Hepatic stellate cell (primary cell): ENCODE measurements around the gene HDAC10.

Experiments used
- DNase-seq: peaks from one replicate; pipeline ENCODE4 v3.0.0; 2011; ENCODE audit warnings: low spot score

The HDAC10 gene

DNA sequence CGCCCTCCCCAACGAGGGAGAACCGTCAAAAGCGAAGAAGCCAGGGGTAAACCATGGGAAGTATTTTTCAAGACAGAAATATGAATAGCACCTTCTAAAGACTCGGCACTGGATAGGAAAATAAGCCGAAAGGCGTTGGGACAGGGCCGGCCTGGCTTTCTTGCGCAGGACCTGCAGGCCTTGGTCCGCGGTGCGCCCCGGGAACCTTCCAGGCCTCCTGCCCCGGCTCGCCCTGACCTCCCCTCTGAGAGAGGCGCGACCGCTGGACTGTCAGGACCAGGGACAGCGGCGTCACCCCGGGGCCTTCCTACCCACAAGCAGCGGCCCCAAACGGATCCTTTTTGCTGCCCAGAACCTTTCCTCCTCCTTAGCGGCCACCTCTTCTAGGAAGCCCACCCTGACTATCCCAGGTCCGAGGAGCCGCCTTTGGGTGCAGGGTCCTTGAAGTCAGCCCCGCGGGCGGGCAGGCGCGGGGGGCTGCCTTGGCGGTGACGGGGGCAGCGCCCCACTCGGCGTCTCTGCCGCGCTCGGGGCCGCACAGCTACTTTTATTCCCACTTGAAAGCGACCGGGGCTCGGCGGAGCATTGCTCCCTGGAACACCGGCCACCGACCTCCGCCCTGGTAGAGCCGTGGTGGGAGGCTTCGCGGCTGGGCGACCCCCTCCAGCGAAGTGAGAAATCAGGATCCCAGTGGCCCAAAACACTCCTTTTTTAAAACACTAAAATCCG lies 19.8 kb upstream of the HDAC10 start:
- peak; percentile 79 for DNase-seq

DNA sequence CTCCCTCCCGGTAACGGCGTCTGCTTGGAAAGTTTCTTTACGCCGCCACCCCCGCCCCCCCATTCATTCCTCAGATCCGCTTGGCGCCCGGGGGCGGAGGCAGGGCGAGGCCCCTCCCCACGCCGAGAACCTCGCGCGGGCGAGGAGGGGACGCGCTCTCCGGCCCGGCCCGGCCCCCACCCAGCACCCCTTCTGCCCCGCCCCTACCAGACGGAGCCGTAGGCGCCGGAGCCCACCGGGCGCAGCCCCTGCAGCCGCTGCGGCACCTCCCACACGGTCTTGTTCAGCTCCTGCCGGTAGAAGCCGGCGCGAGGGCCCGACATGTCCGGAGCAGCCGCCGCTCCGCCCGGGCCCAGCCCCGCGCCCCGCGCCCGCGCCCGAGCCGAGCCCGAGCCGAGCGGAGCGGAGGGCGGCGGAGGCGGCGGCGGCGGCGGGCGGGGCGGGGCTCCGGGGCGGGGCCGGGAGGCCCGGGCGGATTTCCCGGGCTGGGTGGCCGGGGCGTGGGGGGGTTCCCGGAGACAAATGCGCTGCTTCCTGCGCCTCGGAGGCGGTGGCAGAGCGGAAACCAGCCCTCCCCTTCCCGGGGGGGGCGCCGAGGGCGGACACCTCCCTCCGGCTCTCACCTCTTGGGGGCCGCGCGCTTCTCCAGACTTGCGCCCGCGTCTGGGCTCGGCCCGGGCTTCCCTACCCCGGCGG lies 19.1 kb upstream of the HDAC10 start, which contains the start of gene MAPK11:
Gene MAPK11 (minus strand): TSS at position 411 of the 696 bp plus-strand sequence. CDS start 88 bp downstream, at position 323.
- DNase-seq, result no peak

DNA sequence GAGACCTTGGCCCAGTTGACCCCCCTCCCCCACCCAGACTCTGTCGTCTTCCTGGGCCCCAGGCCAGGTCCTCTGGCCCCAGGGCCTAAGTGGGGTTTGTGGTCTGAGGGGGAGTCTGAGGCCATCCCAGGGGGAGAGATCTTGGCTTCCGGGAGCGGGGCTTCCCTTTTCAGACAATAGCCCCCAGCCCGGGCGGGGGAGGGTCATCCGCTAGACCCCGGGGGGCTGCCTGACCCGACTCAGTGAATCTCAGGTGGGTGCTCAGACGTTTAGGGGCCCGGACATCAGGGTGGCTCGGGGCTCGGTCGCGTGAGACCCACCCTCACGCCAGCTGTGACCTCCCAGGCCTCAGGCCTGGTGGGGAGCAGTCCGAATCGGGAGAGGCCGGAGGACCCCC lies 18.5 kb upstream of the HDAC10 start:
- DNase-seq, result no peak

DNA sequence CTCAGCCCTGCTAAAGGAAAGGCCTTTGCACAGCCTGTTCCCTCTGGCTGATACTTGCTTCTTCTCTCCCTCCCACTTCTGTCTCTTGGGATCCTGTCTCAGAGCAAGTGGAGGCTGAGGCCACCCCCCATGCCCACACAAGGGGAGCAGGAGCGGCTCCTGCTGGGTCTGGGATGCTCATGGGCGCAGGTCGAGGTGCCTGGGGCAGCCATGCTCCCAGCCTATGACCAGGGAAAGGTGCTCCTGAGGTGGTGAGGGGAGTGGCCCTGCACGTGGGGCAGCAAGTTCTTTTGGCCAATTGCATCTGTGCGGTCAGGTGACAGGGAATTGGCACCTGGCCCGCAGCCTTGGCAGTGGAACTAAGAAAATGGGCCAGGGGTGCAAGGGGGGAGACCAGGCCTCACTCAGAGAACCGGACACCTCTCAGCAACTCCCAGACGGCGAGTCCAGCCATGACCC lies 17.6 kb upstream of the HDAC10 start:
- DNase-seq, result no peak

DNA sequence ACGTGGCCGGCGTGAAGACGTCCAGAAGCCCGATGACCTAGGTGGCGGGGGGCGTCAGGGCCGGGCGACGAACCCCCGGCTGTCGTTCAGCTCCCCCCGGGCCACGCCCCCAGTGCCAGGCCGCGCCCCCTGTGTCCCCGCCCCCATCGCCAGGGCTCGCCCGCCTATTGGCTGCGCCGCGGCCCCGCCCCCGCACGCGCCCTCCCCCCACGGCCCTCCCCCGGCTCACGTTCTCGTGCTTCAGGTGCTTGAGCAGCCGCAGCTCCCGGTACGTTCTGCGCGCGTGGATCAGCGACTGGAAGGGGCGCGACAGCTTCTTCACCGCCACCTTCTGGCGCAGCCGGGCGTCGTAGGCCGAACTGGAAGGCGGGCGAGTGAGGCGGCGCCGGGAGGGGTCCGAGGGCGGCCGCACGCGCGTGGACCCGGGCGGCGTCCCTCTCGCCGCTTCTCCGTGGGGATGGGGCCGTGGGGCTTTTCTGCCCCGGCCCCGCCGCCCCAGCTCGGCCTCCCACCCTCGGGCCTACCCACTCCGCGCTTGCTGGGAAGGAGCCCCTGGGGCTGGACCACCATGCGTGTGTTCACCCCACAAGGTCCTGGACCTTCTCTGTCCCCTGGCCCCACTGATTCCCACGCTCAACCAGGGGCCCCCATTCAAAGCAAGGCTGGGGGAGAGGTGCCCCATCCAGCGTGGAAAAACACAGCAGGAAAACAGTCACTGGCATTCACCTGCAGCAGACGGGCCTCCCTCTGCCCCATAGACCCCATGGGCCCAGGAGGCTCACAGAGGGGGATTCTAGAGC lies 16.7 kb upstream of the HDAC10 start:
- DNase-seq, result peak; percentile 91

DNA sequence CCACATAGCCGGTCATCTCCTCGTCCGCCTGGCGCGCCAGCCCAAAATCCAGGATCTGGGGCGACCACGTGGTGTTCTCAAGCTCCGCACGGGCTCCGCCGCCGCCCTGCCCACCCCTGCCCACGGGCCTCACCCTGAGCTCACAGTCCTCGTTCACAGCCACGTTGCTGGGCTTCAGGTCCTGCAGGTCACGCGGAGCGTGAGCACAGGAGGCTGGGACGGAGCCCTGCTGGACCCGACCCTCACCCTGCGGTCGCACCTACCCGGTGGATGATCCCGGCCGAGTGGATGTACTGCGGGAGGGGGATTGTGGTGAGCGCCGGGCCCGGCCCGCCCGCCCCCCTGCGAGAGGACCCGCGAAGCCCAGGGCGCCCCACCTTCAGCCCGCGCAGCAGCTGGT lies 15.9 kb upstream of the HDAC10 start:
- DNase-seq, result no peak

DNA sequence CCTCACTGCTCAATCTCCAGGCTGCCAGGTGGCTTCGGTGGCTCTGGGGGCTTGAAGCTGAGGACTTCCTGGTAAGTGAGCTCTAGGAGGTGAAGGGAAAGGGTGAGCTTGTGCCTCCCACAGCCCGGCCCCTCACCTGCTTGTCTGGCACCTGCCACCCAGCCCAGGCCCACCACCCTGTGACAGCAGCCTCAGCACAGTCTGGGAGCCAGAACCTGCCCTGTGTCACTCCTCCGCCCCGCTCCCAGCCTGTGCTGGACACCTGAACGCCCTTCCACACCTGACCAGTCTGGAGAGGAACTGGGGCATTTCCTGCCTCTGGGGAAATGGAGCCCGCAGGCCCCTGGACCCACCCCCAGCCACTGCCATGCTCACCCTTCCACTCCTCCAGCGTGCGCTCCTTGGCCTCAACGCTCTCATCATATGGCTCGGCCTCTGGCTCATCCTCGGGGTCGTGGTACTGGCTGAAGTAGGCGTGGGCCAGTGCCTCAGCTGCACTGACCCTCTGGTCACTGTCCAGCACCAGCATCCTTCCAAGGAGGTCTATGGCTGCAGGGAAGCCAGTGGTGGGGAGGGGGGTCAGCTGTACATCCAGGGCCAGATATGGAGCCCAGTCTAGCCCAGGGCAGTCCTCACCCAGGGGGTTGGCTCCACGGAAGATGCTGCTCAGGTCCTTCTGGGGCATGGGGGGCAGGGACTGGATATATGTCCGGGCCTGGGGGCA lies 14.0 kb upstream of the HDAC10 start:
- DNase-seq, result no peak

DNA sequence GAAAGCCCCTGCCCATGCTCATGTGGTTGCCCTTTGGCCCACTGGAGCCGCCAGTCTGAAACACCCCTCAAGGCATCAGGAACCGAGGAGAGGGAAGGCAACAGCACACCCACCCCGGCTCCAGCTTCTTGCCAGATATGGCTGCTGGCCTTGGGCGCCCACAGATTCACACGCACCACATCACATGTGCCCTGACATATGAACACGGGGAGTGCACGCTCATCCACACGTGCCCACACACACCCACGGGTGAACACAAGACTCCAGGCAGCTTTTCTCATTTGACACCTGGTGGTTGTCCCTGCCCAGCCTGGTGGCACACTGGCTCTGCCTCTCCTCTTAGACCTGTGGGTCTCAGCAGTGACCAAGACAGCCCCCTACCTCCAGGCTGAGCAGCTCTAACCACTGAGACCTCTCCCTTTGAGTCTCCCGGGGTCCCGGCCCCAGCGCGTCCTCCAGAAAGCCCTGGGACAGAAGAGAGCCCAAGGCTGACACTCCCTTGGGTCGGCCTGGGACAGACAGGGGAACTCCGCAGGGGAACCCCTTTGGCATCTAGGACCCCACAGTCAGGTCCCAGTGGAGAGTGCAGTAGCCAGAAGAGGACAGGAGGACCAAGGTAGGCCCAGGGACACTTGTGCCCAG lies 13.2 kb upstream of the HDAC10 start:
- no peak for DNase-seq

DNA sequence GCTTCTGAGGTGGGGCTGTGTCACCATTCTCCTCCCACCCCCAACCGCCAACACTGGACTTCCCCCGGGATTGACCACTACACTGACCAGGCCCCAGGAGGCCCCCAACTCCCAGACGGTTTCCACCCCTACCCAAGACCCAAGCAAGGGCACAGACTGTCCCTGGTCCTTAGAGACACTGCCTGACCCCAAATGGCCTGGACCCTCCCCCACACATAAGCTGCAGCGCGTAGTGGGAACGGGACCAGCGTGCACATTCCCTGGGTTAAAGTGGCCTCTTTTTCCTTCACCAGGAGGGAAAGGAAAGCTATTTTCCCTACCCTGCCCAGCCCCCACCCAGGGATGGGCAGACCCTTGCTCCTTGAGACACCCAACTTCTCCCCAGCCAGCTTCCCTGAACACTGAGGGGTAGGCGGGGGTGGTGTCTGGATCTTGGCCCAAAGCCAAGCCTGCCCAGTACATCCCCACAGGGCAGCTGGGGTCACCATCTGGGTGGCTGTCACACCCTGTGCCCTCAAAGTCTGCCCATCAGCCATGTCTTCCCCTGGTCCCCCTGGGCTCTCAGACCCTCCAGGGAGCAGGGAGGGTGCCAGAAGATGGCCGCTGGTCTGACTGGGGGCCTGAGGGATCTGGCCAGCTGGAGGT lies 12.0 kb upstream of the HDAC10 start:
- DNase-seq, result no peak

DNA sequence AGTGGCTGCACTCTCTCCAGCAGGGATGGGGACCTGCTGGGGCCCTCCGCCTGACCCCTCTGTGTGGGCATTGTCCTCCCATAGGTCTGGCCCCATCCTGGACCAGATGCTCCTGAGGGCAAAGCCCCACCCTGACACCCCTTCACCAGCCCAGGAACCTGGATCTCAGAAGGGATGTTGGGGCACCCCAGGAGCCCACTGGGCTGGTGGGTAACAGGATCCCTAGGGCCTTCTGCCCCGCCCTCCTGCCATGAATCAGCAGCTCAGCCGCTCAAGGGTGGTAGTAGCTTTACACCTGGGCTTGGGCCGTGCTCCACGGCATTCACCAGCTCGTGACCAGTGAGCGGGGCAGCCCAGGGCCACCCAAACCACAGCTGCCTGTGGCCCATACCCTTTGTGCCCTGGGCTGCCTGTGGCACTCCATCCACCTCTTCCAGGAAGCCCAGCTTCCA lies 11.4 kb upstream of the HDAC10 start:
- DNase-seq, result no peak

DNA sequence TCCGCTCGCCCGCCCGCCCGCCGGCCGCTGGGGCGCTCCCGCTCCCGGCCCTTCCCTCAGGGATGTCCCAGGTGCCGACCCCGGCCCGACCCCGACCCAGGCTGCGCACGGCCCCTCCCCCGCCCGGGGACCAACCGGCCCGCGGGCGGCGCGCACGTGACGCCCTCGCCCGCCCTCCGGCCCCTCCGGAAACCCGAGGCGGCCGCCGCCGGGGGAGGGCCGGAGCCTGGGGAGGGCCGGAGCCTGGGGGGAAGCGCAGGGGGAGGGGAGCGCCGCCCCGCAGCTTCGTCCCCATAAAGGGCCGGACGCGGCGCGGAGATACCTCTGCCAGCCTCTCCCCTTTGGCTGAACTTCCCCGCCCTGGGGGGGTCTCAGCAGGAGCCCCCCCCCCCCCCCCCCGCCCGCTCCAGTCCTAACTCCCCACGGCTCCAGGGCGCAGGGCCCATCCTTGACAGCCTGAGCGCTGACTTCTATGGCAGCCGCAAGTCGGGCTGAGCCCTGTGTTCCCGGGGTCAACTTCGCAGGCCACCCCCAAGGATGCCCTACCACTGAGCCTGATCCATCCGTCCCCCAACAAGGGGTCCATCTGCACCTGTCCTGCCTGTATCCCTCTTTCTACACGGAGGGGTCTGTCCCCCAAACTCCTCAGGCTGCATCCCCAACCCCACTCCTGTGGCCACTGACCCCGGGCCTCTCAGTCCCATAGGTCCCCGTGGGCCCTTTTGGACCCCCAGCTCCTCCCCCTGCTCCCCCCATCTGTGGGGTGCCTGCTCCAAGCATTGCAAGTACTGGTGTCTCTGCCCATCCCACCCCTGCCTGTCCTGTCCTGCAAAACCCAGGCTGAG lies 10.8 kb upstream of the HDAC10 start, which contains the start of gene MAPK12:
Gene MAPK12 (minus strand): TSS at position 69 of the 845 bp plus-strand sequence. CDS start 174 bp downstream, outside the sequence.
- peak; percentile 70 for DNase-seq

DNA sequence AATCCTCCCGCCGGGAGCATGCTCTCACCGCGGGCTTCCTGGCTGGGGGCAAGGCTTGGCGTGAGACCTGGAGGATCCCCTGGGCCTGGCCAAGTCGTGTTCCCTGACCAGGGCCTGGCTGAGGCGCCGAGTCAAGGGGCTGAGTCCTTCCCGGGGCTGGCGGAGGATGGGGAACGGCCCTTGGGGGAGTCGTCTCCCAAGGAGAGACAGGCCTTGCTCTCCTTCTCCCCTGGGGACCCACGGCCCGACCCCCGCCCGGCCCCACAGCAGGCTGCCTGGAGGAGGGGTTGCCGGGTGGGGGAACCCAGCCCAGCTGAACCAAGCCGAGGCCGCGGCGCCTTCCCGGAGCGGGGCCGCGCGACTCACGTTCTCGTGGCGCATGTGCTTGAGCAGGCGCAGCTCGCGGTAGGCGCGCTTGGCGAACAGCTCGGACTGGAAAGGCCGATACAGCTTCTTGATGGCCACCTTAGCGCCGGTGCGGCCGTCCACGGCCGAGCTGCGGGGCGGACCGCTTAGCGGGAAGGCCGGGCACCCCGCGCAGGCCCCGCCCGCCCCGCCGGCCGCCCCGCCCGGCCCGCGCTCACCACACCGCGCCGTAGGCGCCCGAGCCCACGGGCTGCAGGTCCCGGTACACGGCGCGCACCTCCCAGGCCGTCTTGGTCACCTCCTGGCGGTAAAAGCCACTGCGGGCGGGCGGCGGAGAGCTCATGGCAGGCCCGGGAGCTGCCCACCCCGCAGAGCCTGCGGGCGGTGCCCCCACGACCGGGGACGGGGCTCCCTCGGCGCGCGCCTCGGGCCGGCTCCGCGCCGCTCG lies 9.9 kb upstream of the HDAC10 start:
- peak; percentile 68 for DNase-seq

DNA sequence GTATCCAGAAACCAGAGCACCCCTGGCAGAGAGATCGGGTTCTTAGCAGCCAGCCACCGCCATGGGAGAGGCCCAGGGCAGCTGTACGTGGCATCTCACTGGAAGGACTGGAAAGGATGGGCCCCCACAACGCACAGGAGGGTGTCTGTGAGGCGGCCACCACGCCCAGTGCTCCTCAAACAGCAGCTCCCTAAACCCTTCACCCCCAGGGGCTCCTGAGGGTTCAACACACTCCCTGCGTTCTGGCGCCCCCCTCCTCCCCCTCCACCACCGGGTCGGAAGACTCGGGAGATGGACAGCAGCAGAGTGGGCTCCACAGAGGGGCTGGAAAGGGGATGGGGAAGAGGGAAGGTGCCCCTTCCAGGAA lies 9.4 kb upstream of the HDAC10 start:
- no peak for DNase-seq

DNA sequence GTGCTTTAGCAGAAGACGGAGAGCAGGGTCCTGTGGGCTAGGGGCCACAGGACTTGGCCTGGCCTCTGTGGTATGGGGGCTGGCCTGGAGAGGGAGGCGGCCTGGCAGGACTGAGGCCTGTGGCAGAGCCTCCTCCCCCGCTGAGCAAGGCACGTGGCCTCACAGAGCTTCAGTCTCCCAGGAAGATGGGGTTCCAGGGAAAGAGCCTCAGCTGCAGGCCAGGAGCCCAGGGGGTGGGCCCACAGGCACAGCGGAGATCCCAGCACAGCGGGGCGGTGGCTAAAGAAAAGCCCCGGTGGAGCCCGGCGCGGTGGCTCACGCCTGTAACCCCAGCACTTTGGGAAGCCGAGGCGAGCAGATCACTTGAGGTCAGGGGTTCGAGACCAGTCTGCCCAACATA lies 8.2 kb upstream of the HDAC10 start:
- no peak for DNase-seq

DNA sequence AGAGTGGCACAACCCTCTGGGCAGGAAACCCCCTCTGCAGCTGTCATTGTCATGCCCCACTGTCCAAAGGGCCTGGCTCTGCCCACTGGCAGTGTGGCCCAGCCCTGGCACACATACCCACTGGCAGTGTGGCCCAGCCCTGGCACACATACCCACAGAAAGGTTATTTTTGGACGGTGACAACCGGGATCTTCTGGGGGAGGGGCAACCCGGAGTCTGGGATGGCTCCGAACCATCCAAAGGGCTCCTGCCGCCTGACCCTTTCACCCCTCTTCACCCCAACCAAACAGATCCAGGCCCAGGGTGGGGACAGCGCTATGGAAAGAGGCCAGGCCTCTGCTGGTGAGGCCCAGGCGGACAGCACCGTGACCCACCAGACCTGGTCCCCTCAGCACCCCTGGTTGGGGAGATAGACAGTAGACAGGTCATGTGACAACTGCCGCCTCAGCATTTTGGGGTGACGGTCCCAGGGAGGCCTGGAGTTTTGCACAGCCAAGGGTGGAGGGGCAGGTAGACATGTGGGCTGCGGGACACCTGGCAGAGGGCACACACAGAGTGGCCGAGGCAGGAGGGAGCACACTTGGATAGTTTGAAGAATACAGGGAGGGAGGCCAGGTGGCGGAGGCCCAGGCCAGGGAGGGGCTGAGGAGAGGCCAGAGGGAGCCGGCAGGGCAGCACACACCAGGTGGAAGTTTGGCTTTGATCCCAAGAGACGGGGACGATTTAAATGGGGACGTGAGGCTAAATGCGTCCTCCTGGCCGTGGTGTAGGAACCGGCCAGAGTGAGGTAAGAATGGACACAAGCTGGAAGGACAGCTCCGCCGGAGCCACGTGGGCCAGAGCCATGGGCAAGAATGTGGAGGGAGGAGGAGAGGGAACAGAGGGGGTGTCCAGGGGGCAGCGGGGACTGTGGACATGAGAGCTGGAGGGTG lies 7.6 kb upstream of the HDAC10 start:
- DNase-seq, result no peak

DNA sequence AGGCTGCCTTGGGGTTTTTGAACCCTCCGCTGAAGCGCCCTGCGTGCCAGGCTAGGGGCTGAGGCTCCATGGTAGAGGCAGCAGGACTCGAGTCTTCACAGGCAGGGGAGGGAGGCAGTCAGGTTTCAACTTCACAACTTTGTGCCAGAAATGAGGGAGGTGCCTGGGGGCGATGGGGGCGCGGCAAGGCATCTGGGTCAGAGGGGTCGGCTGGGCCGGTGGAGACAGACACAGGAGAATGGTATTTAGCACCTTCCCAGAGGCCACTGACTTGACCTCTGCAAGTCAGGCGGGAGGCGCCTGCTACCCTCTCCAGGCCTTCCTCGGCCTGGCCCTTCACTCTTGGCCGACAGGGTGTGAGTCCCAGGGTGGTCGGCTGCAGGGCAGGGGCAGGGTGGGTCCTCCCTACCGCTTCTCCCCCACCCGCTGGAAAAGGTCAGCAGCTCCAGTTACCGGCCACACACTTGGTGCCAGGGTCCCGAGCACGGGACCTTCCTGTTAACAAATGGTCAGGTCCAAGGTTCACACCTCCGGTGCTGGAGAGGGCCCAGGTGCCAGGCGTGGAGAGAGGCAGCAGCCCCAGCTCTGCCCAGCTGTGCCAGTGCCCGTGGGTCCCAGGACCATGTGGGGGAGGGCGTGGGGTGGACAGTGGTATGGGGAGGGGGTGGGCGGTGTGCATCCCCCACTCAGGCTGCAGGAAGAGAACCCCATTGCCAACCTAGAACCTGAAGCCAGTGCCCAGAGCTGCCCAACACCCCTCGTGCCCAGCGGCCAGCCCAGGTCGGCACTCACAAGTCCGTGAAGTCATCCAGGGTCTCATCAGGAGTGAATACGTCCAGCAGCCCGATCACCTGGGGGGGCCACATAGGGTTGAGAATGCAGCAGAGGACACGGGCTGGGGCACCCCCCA lies 6.6 kb upstream of the HDAC10 start:
- DNase-seq, result no peak

DNA sequence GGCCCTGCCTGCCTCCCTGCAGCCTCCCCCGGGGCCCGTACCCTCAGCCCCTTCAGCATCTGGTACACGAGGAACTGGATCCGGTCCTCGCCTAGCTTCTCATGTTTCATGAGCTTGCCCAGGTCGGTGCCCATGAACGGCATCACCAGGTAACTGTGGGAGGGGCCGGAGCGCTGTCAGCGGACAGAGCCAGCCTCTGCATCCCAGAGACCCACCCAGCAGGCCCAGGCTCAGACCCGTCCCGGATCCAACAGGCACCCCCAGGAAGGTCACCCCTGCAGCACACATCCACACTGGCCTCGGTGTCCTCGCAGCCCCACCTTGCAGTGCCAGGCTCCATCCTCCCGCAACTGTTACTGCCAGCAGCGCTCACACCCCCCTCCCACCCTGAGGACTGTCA lies 6.0 kb upstream of the HDAC10 start:
- DNase-seq, result no peak
